GM12864 (cell line): Measurements from ENCODE around the gene CETP.
"Not testable (repeated sequence)": the region's sequence is repeated elsewhere in the genome, so short reads cannot be mapped to it uniquely, and the experiment has no call there.

ENCODE experiments used
- DNase-seq: peaks from one replicate; pipeline ENCODE4 v3.0.0-alpha.2; 2011; ENCODE audit warnings: low read depth
- H3K4me3 ChIP-seq: 2 replicates; pipeline ENCODE4 v1.5.1; 2011; ENCODE audit warnings: mild to moderate bottlenecking, low read depth, low read length, control low read depth
- TF ChIP-seq, protein P1 (sequence below): IDR thresholded peaks from 2 replicates; pipeline ENCODE4 v1.5.1; 2011; ENCODE audit warnings: low read depth, mild to moderate bottlenecking, moderate library complexity, low read length, control low read depth, inconsistent platforms; ENCODE audit errors: missing control alignments

The CETP gene

DNA sequence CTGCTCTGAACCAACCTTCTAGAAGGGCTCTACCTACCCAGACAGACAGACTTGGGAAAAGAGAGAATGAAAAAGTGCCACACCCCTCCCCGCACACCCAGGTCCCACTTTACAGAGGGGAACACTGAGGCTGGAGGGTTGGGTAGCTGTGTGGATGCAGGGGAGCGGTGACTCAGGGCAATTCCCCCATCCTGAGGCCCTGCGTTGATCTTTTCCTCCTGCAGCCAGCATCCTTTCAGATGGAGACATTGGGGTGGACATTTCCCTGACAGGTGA is 10.0 kb downstream of the CETP start:
- no peak for DNase-seq

DNA sequence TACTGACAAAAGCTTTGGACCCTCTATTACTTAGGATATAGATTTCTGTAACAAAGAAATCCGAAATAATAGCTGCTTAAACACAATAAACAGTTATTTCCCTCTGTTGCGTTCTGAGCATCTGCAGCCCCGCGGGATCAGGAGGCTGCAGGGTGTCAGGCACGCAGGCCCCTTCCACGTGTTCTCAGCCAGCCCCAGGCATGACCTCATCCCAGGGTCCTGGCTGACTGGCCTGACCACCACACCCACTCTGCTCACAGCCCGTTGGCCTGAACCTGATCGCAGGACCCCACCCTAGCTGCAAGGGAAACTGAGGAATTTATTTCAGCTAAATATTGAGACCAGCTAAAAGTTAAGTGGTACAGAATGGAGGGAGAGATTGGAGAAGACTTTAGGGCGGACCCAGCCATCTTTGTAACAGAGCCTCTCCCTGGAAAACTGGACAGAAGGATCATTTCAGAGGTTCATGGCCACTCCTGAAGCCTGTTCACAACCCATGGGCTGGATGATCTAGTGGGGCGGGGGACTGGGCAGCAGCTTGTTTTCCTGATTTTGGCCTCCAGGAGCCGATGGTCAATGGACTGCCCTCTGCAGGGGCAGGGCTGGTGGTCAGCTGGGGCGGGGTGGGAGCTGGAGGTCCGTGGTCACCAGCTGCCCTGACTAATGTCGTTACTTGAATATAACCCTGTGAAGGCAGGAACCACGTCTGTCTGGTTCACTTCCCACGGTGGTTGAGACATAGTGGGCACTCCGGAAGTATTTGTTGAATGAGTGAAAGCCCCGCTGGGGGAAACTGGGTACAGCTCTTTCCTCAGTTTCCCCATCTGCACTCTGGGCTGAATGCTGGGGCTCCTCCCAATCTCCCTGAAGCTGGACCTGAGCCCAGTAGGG is 10.9 kb downstream of the CETP start:
- no peak overlapping the region for H3K4me3 ChIP-seq
- TF ChIP-seq, protein P1, sequence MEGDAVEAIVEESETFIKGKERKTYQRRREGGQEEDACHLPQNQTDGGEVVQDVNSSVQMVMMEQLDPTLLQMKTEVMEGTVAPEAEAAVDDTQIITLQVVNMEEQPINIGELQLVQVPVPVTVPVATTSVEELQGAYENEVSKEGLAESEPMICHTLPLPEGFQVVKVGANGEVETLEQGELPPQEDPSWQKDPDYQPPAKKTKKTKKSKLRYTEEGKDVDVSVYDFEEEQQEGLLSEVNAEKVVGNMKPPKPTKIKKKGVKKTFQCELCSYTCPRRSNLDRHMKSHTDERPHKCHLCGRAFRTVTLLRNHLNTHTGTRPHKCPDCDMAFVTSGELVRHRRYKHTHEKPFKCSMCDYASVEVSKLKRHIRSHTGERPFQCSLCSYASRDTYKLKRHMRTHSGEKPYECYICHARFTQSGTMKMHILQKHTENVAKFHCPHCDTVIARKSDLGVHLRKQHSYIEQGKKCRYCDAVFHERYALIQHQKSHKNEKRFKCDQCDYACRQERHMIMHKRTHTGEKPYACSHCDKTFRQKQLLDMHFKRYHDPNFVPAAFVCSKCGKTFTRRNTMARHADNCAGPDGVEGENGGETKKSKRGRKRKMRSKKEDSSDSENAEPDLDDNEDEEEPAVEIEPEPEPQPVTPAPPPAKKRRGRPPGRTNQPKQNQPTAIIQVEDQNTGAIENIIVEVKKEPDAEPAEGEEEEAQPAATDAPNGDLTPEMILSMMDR: no peak
- DNase-seq: no peak

More for the DNA sequence above, 10.0 kb downstream of the CETP start:
- TF ChIP-seq, protein P1: no peak
- H3K4me3 ChIP-seq: no peak overlapping the region

DNA sequence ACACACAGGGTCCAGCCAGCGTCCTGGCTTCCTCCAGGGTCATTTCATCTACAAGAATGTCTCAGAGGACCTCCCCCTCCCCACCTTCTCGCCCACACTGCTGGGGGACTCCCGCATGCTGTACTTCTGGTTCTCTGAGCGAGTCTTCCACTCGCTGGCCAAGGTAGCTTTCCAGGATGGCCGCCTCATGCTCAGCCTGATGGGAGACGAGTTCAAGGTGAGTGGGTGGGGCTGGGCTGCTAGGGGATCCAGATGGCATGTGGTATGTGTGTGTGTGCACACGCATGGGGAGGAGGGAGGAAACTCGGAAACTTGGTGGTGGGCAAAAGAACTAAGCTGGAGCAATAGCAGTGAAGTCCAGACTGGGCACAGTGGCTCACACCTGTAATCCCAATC is 11.5 kb downstream of the CETP start:
- TF ChIP-seq, protein P1: no peak
- no peak overlapping the region for H3K4me3 ChIP-seq
- no peak for DNase-seq

DNA sequence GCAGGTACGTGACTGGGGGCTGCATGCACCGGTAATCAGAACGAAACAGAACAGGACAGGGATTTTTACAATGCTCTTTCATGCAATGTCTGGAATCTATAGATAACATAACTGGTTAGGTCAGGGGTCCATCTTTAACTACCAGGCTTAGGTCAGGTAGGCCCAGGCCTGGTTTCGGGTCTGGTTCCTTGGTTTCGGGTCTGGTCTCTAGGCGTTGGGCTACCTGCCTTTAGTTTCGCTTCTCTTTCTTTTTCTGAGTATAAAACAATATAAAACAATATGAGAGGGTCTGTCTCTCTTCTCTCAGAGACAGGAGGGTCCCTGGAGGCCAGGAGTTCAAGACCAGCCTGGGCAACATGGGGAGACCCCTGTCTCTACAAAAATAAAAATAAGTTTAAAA is 12.1 kb downstream of the CETP start:
- DNase-seq, H3K4me3 ChIP-seq: not testable (repeated sequence)

DNA sequence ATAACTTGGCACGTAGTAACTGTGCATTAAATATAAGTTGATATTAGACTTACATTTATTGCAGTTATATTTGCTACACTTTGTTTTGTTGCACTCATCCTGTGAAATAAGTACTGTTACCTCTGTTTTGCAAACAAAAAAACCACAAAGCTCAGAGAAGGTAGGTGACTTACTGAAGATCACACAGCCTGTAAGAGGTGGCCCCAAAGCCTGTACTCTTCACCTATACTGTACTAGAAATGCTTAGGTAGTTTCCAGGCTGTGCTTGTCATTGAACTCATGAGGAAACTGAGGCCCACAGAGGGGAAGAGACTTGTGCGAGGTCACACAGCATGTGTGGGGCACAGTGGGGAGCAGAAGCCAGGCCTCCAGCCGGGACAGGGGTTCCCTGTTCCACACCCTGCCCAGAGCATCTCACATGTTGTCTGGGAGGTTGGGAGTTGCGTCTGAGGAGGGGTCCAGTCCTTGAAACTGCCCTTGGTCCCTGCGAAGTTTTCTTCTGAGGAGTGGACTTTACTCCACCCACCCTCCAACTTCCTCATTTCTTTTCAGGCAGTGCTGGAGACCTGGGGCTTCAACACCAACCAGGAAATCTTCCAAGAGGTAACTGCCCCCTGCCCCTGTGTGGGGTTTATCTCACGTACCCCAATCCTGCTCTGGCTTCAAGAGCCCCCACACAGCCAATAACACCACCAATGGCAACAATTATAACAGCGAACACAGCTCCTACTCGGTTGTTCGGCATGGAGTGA is 13.0 kb downstream of the CETP start:
- no peak overlapping the region for H3K4me3 ChIP-seq
- TF ChIP-seq, protein P1: no peak
- no peak for DNase-seq

DNA sequence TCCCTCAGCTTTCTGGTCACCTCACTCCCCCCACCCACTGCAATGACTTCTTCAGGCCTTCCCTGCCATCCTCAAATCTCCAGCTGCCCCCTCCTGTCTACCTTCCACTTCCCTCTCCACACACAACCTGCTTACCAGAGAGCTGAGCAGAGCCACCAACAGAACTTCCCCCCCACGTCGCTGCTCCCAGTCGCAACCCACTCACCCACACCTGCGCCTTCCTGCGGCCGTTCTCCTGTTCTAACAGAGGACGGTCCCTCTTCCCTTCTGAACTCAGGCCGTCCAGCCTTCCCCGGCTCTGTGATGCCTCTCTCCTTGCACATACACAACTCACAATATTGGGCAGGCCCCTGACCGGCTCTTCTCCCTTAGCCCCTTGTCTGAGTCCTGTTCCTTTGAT is 14.0 kb downstream of the CETP start:
- DNase-seq: no peak
- H3K4me3 ChIP-seq: no peak overlapping the region
- TF ChIP-seq, protein P1: no peak

DNA sequence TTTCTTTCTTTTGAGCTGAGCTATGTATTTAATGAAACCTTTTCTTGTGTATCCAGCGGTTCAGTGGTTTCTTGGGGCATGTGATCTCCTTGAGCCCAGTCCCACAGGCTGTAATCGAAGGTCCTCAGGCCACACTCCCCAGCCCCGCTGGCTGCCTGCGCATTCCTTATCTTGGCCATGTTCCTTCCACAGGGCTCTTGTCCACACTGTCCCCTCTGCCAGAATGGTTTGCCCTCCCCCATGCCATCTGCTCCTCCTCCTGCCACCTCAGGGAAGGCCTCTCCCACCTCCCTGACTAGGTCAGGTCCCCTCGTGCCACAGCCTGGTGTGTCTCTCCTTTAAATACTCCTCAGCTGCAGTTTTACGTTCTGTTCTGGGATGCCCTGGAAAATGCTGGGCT is 15.5 kb downstream of the CETP start:
- TF ChIP-seq, protein P1: no peak
- no peak for DNase-seq
- H3K4me3 ChIP-seq: no peak overlapping the region
